Small intestine (tissue), 7 donors: ENCODE data around the gene UTP18. TPM values are rescaled to one million over a fixed set of nuclear protein-coding genes. Genes with fewer than 3 reads are reported as not detected.
A peak's percentile ranks its signal among the peaks of the same experiment; 100 is the strongest.

Experiments
- DNase-seq, 2 donors: peaks; one replicate each; pipeline versions ENCODE4 v3.0.0 to v3.0.0-alpha.2; 2013
- FAIRE-seq: peaks from 2 replicates; lab custom pipeline; 2012; peaks lifted over from hg19 to GRCh38; lab: Jason Lieb, UNC
- H3K27ac ChIP-seq, 3 donors: one replicate each; pipeline ENCODE4 v1.5.1; 2013; ENCODE audit warnings: low read length in 2 of 3, mild to moderate bottlenecking in 2 of 3, control low read depth in 1 of 3, inconsistent platforms in 1 of 3, low read depth in 1 of 3, moderate library complexity in 1 of 3
- H3K27me3 ChIP-seq, 3 donors: one replicate each; pipeline ENCODE4 v1.6.1; 2013; ENCODE audit warnings: low read length in 3 of 3, inconsistent platforms in 1 of 3; ENCODE audit not compliant: control insufficient read depth in 3 of 3, insufficient read depth in 3 of 3
- H3K36me3 ChIP-seq, 3 donors: one replicate each; pipeline ENCODE4 v1.6.1; 2013; ENCODE audit warnings: low read length in 3 of 3, inconsistent platforms in 1 of 3, low read depth in 1 of 3, mild to moderate bottlenecking in 1 of 3, moderate library complexity in 1 of 3; ENCODE audit not compliant: control insufficient read depth in 3 of 3, insufficient read depth in 2 of 3
- H3K4me1 ChIP-seq, 3 donors: one replicate each; pipeline ENCODE4 v1.6.1; 2013; ENCODE audit warnings: low read length in 2 of 3, inconsistent platforms in 1 of 3, low read depth in 1 of 3, mild to moderate bottlenecking in 1 of 3, moderate library complexity in 1 of 3; ENCODE audit not compliant: control insufficient read depth in 3 of 3, insufficient read depth in 2 of 3
- H3K4me3 ChIP-seq, 3 donors: one replicate each; pipeline ENCODE4 v1.5.1; 2013; ENCODE audit warnings: low read length in 3 of 3, control low read depth in 1 of 3, inconsistent platforms in 1 of 3, low read depth in 1 of 3, mild to moderate bottlenecking in 1 of 3, moderate library complexity in 1 of 3
- H3K9me3 ChIP-seq, 2 donors: one replicate each; pipeline ENCODE4 v1.6.1; 2013; ENCODE audit warnings: low read depth in 1 of 2, low read length in 1 of 2; ENCODE audit not compliant: control insufficient read depth in 2 of 2, insufficient read depth in 1 of 2
- WGBS, 3 donors: extraction: QIAGEN DNeasy Blood & Tissue Kit; methylation state at CpG; one replicate each; pipeline ENCODE4 v1.1.7; 2013; 5-methylcytosine and 5-hydroxymethylcytosine counted together
- polyA plus RNA-seq, 4 donors: library from polyadenylated mRNA; stranded (reverse) in 3 of 4; unstranded in 1 of 4; fragments of 200-250 nt in 3 of 4; fragments of 120-200 nt in 1 of 4; gene quantifications; one replicate each; pipeline versions ENCODE4 v1.2.1 to v1.2.3, GENCODE V29; 2013
- donor health status: healthy with polysubstance abuse.
- donor health status: control.
- donor health status: control.
- donor health status: Bipolar disorder and iron deficiency.
- donor health status: healthy.

Gene UTP18
- polyA plus RNA-seq, 4 donors = 11.4 to 37.4 (median 27.9) TPM

DNA sequence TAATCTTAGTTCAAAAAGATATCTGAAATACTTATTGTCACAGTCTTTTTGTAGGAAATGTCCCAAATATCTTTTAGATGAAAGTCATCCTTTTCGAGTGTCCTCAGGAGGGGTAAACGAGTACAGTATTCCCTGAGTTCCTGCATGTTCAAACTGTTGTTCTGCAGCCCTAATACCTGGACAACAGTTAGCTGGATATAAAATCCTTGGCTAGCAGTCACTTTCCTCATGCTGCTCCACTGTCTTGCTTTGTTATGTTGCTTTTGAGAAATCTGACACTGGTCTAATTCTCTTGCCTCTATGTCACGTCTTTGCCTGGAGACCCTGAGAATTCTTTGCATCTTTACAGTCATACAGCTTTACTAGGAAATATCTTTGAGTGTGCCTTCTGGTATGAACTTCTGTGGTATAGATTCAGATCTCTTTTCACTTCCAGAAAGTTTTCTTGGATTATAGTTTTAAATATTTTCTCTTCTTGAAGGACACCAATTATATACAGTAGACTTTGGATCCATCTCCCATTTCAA is 10.0 kb upstream of the UTP18 start:
- Histone ChIP-seq H3K4me3 (no peak overlapping the region), H3K9me3 (peaks cover 0 to 3% of the 10 kb centered on the region in 2 donors), H3K27me3 (no peaks in the 10 kb centered on the region), H3K27ac (no peak overlapping the region), H3K4me1 (no peaks in the 10 kb centered on the region), H3K36me3 (peaks cover 0 to 14% (median 0%) of the 10 kb centered on the region in 3 donors)
- FAIRE-seq = no peak
- DNase-seq = no peak
- 96 to 98% (median 97%) methylated on average over 3 of the region's 3 CpGs for WGBS, 3 donors

DNA sequence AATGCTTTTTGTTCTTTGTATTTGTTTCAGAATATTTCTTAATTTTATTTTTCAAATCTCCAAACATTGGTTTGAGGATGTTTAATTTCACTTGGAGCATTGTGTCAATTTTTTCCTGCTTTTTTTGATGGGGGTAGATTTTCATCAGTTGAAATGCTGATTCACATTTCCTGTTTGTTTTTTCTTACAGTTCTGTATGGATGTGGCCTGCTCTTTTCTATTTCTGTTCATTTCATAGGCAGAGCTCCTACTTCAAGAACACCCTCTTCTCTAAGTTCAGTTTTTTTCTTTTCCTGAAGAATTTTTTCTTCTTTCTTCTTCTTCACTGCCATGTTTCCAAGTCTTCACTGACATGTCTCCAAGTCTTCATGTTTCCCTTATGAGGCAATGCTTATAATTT is 9.3 kb upstream of the UTP18 start:
- Histone ChIP-seq H3K4me3 (no peak overlapping the region), H3K27ac (no peak overlapping the region), H3K9me3 (peaks cover 0 to 3% of the 10 kb centered on the region in 2 donors), H3K36me3 (peaks cover 0 to 17% (median 0%) of the 10 kb centered on the region in 3 donors), H3K4me1 (peaks cover 0 to 3% (median 0%) of the 10 kb centered on the region in 3 donors), H3K27me3 (no peaks in the 10 kb centered on the region)
- no peak for FAIRE-seq
- DNase-seq = no peak

DNA sequence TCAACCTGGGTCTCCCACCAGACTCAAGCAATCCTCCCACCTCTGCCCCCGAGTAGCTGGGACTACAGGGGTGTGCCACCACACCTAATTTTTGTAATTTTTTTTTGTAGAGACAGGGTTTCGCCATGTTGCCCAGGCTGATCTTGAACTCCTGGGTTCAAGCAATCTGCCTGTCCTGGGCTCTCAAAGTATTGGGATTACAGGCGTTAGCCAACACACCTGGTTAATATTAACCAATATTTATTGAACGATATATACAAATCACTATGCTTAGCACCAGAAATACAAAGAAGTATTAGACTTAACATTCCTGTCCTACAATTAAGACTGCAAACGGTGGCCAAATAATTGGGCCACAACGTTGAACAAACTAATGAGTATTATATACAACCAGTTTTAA is 4.7 kb upstream of the UTP18 start:
- peak; percentile 53 to 55 for DNase-seq
- Histone ChIP-seq H3K4me1 (peaks cover 4 to 15% (median 6%) of the 10 kb centered on the region in 3 donors), H3K27me3 (no peaks in the 10 kb centered on the region), H3K4me3 (peak overlapping the region in 1 of 3 donors; percentile 20), H3K36me3 (peaks cover 0 to 12% (median 0%) of the 10 kb centered on the region in 3 donors), H3K27ac (peak overlapping the region in 1 of 3 donors; percentile 53), H3K9me3 (peaks cover 0 to 3% of the 10 kb centered on the region in 2 donors)
- FAIRE-seq = no peak
- 19 to 67% (median 40%) methylated on average over 6 of the region's 6 CpGs for WGBS, 3 donors

DNA sequence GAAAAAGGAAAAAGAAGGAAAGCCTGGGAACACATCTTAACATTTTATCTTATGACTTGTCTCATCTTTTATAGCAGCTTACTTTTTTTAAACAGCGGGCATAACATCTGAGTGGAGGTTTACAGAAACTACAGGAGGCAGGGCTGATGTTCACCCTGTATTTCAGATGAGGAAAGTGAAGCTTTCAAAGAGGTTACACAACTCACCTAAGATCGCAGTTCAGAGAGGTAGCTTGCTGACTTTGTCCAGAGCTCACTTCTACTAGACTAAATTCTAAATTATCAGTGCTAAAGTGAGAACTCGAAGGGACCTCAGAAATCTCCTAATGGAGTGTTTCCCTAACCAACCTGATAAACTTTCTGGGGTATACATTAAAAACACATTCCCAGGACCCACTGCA is 4.2 kb upstream of the UTP18 start:
- Histone ChIP-seq H3K27ac (peak overlapping the region in 2 of 3 donors; percentile 14 to 53), H3K27me3 (no peaks in the 10 kb centered on the region), H3K4me3 (no peak overlapping the region), H3K9me3 (peaks cover 0 to 3% of the 10 kb centered on the region in 2 donors), H3K36me3 (peaks cover 0 to 12% (median 0%) of the 10 kb centered on the region in 3 donors), H3K4me1 (peaks cover 4 to 15% (median 6%) of the 10 kb centered on the region in 3 donors)
- WGBS, 3 donors = 19 to 63% (median 41%) methylated on average over 3 of the region's 3 CpGs
- FAIRE-seq (no peak), DNase-seq (peak in 1 of 2 donors; percentile 36)

DNA sequence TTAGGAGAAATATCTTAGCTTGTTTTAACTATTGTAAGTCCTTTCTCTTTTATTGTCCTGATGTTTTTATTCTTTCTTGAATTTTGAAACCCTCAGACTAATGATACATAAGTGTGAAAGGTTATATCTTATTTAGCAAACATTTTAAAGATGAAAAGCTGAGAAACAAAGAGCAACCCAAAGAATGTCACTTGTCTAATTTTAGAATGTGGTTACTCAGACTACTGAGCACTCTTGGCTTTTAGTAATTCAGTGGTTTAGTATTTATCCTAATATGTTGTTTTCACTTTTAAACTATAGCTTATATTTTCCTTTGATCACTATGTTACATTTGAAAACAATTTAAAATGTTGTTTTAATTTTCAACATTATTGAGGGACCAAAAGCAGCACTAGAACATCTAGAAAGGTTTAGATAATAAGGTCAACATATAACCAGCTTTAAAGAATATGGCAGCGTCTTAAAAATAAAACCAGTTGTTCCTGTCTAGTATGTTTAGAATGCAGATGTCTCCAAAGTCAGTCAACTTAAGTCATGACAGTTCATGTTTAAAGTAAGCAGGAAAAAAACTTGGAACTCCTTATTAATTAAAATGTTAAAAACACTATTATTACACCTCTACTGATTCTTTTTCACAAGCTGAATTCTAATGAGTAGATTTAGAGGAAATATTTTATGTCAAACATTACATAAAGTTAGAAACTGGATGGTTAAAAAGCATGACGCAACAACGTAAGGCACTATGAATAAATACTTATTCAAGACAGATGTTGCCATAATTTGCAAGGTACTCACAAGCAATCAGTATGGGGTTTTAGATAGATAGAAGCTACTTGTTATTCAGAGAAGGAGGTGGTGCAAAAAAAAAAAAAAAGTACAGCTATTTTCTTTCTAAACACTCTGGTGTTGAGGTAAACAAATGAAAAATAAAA is 2.9 kb upstream of the UTP18 start:
- Histone ChIP-seq H3K9me3 (no peaks in the 10 kb centered on the region), H3K36me3 (peaks cover 0 to 8% (median 0%) of the 10 kb centered on the region in 3 donors), H3K4me1 (peaks cover 8 to 22% (median 8%) of the 10 kb centered on the region in 3 donors), H3K27me3 (no peaks in the 10 kb centered on the region), H3K27ac (no peak overlapping the region), H3K4me3 (no peak overlapping the region)
- 66 to 78% (median 71%) methylated on average over 3 of the region's 3 CpGs for WGBS, 3 donors
- no peak for DNase-seq
- FAIRE-seq = no peak

DNA sequence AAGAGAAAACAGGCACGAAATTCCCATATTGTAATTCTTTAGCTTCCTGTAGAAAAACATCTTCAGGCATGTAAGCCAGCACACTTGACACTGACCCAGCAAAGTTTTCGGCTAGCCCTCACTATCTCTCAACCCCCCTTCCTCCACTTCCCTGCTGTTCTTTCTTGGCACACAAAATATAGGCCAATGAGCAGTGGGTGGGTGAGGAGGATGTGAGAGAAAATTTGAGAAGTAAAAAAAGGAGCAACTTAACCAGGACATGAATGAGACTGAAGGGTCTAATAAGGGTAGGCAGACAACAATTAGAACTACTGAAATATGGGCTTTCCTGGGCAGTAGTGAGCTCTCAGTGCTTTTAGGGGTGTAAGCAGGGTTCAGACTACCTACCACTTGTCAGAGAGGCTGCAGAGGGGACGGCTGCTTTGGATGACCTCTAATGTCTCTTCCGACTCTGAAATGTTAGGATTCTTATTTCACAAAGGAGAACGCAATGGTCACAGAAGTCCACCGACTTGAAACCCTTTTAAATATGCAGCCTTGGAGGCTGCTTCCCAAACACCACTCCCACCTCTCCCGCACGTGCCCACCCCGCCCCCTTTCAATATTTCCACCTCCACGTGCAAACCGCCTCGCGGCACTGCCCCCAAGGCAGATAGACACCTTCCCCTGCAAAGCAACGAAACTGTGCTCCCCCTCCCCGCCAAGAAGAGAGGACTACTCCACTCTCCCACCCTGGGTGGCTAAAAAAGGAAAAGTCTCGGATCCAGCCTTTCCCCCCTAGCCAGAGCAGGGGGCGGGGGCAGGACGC is 1.4 kb upstream of the UTP18 start:
- no peaks in the 10 kb centered on the region for H3K27me3 ChIP-seq
- DNase-seq (peak; percentile 16 to 53), FAIRE-seq (no peak)
- H3K36me3 ChIP-seq = peaks cover 0 to 9% (median 0%) of the 10 kb centered on the region in 3 donors
- no peaks in the 10 kb centered on the region for H3K9me3 ChIP-seq
- H3K4me1 ChIP-seq = peaks cover 8 to 22% (median 8%) of the 10 kb centered on the region in 3 donors
- H3K27ac ChIP-seq = peak overlapping the region in 2 of 3 donors; percentile 93 to 99
- WGBS, 3 donors = 2 to 3% (median 2%) methylated on average over 17 to 18 of the region's 18 CpGs
- peak overlapping the region; percentile 75 to 93 (median 79) for H3K4me3 ChIP-seq

DNA sequence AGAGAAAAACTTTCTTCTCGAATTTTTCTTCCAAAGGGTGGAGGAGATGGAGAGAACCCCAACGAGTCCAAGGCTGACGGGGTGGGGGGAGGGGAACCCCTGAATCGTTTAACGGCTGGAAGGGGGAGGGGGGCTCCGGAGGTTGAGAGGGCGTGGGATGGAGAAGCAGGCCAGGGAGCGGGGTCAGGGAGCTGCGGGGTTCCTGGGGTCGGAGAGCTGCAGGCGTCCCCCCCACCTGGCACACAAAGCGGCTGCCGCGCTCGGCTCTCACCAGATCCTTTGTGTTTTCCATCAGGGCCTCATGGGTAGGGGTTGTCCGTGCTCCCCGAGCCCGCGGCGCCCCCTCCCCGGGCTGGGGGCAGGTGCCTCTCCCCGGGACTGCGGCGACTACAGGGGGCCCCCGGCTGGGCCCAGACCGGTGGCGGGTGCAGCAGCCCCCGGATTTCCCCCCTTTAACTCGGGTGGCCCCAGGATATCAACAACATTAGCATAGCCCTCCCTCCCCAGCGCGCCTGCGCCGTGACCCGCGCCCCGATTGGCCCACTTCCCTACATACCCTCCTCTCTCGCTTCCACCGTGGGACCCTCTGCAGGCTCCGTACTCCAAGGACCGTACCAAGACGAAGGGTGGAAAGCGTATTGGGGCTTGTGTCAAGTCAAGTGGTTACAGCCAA is 646 bp upstream of the UTP18 start, which contains the start of gene MBTD1:
Gene MBTD1 (minus strand): TSS at position 486 of the 673 bp plus-strand sequence. CDS start 34,888 bp downstream, outside the sequence.
- no peaks in the 10 kb centered on the region for H3K27me3 ChIP-seq
- H3K27ac ChIP-seq = peak within 1 kb of the TSS; percentile 93 to 99 (median 97)
- no peak for FAIRE-seq
- H3K4me1 ChIP-seq = peaks cover 8 to 22% (median 8%) of the 10 kb centered on the region in 3 donors
- H3K4me3 ChIP-seq = peak within 1 kb of the TSS; percentile 75 to 93 (median 79)
- WGBS, 3 donors = 0 to 1% (median 1%) methylated on average over 35 to 42 of the region's 42 CpGs
- peak; percentile 95 to 98 for DNase-seq
- no peaks in the 10 kb centered on the region for H3K9me3 ChIP-seq
- peaks cover 0 to 12% (median 0%) of the 10 kb centered on the region in 3 donors for H3K36me3 ChIP-seq
